Measurements from ENCODE around the gene EIF3K.

GRCh38 chr19:38655148-38655824 is 36.3 kb downstream of the EIF3K start:
- TF ChIP-seq, protein P1, sequence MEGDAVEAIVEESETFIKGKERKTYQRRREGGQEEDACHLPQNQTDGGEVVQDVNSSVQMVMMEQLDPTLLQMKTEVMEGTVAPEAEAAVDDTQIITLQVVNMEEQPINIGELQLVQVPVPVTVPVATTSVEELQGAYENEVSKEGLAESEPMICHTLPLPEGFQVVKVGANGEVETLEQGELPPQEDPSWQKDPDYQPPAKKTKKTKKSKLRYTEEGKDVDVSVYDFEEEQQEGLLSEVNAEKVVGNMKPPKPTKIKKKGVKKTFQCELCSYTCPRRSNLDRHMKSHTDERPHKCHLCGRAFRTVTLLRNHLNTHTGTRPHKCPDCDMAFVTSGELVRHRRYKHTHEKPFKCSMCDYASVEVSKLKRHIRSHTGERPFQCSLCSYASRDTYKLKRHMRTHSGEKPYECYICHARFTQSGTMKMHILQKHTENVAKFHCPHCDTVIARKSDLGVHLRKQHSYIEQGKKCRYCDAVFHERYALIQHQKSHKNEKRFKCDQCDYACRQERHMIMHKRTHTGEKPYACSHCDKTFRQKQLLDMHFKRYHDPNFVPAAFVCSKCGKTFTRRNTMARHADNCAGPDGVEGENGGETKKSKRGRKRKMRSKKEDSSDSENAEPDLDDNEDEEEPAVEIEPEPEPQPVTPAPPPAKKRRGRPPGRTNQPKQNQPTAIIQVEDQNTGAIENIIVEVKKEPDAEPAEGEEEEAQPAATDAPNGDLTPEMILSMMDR (IDR thresholded peaks at IDR 0.05): no peak
- TF ChIP-seq POLR2A (IDR thresholded peaks at IDR 0.05): no peak
